HG03571 (cell line): Measurements from ENCODE around the gene IL21.
"Not testable (repeated sequence)": the region's sequence is repeated elsewhere in the genome, so short reads cannot be mapped to it uniquely, and the experiment has no call there.

ENCODE experiments used
- ATAC-seq: cut with Tn5 transposase; IDR thresholded peaks from one replicate; pipeline ENCODE4 v1.9.1; 2021; ENCODE audit not compliant: unreplicated experiment

The IL21 gene

GRCh38 chr4:122621016-122621507 is at the start of gene IL21:
TSS of gene IL21 (minus strand) at chr4:122621066. CDS start at chr4:122621011, 55 bp downstream.
- no peak for ATAC-seq

- ATAC-seq = no peak
Measured at GRCh38 chr4:122669911-122670738, 49.3 kb upstream of the IL21 start.

- ATAC-seq = no peak
Measured at GRCh38 chr4:122668241-122668640, 47.4 kb upstream of the IL21 start.

GRCh38 chr4:122666527-122667245 is 45.8 kb upstream of the IL21 start:
- ATAC-seq = no peak

- ATAC-seq = no peak
Measured at GRCh38 chr4:122665161-122665929, 44.5 kb upstream of the IL21 start.

GRCh38 chr4:122663814-122664610 is 43.1 kb upstream of the IL21 start:
- ATAC-seq = no peak

- no peak for ATAC-seq
Measured at GRCh38 chr4:122663291-122663690, 42.4 kb upstream of the IL21 start.

GRCh38 chr4:122662701-122663100 is 41.8 kb upstream of the IL21 start:
- no peak for ATAC-seq

GRCh38 chr4:122661176-122662160 is 40.6 kb upstream of the IL21 start:
- no peak for ATAC-seq

- no peak for ATAC-seq
Measured at GRCh38 chr4:122658818-122659295, 38.0 kb upstream of the IL21 start.

- ATAC-seq = no peak
Measured at GRCh38 chr4:122658377-122658776, 37.5 kb upstream of the IL21 start.

GRCh38 chr4:122657553-122657952 is 36.7 kb upstream of the IL21 start:
- no peak for ATAC-seq

GRCh38 chr4:122656583-122656982 is 35.7 kb upstream of the IL21 start:
- not testable (repeated sequence) for ATAC-seq

- ATAC-seq = no peak
Measured at GRCh38 chr4:122652379-122652778, 31.5 kb upstream of the IL21 start.

- no peak for ATAC-seq
Measured at GRCh38 chr4:122650148-122650547, 29.3 kb upstream of the IL21 start.

GRCh38 chr4:122647656-122648055 is 26.8 kb upstream of the IL21 start:
- no peak for ATAC-seq

- no peak for ATAC-seq
Measured at GRCh38 chr4:122643257-122643656, 22.4 kb upstream of the IL21 start.

- ATAC-seq = no peak
Measured at GRCh38 chr4:122639181-122639580, 18.3 kb upstream of the IL21 start.

GRCh38 chr4:122636697-122637096 is 15.8 kb upstream of the IL21 start:
- ATAC-seq = no peak
